GM12891 (cell line): ENCODE data around the gene KLF5.

Source experiments
- POLR2A ChIP-seq: IDR thresholded peaks from 2 replicates; pipeline ENCODE4 v1.6.1; 2011; ENCODE audit warnings: low read depth, low read length, control low read depth
- POLR2AphosphoS5 ChIP-seq: IDR thresholded peaks from 2 replicates; pipeline ENCODE4 v1.6.1; 2011; ENCODE audit warnings: low read depth, low read length, control low read depth

DNA sequence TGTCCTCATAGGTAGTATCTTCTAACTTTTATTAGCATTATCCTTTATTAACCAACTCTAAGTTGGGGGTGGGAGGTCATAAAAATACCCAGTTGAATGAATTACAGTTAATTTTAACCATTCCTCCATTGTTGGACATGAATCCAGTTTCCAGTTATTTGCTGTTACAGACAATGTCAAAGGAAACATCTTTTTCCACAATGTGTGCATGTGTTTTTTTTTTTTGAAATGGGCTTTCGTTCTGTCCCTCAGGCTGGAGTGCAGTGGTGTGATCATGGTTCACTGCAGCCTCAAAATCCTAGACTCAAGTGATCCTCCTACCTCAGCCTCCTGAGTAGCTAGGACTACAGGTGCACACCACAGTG, 32.0 kb downstream of the KLF5 start:
- no peak for TF ChIP-seq POLR2AphosphoS5
- no peak for TF ChIP-seq POLR2A
